Activated naive CD4-positive, alpha-beta T cell treated with anti-CD3 and anti-CD28 coated beads for 36 hours (primary cell): ENCODE measurements around the gene AQP11. TPM values are rescaled to one million over a fixed set of nuclear protein-coding genes. Genes with fewer than 3 reads are reported as not detected.
"Not testable (repeated sequence)": the region's sequence is repeated elsewhere in the genome, so short reads cannot be mapped to it uniquely, and the experiment has no call there.

Experiments
- CTCF ChIA-PET: fragments of 350-600 bp; sonication (Branson Sonifier 250); formaldehyde crosslinking; loops from one replicate; lab custom pipeline; 2021; ENCODE audit warnings: antibody characterized with exemption; lab: Charles Lee
- DNase-seq: peaks from one replicate; pipeline ENCODE4 v3.0.0-alpha.2; 2020
- H3K27ac Mint-ChIP-seq: one replicate; pipeline ENCODE4 v1.8.0; 2021; ENCODE audit warnings: mild to moderate bottlenecking, mixed read lengths
- H3K27me3 Mint-ChIP-seq: one replicate; pipeline ENCODE4 v1.8.0; 2021; ENCODE audit warnings: low read depth, mixed read lengths
- H3K36me3 Mint-ChIP-seq: one replicate; pipeline ENCODE4 v1.8.0; 2021; ENCODE audit warnings: low read depth, mixed read lengths
- H3K4me1 Mint-ChIP-seq: one replicate; pipeline ENCODE4 v1.8.0; 2021; ENCODE audit warnings: low read depth, mixed read lengths
- H3K4me3 Mint-ChIP-seq: one replicate; pipeline ENCODE4 v1.8.0; 2021; ENCODE audit warnings: mild to moderate bottlenecking, moderate library complexity, mixed read lengths
- H3K9me3 Mint-ChIP-seq: one replicate; pipeline ENCODE4 v1.8.0; 2021; ENCODE audit warnings: mixed read lengths
- intact Hi-C: fragments of 100-400 bp; cut with micrococcal nuclease; formaldehyde crosslinking; loops from one replicate; pipeline ENCODE4 v1.15.1; 2023
- total RNA-seq, 2 experiments: library from RNA; stranded (reverse); gene quantifications; one replicate each; pipeline ENCODE4 v1.2.3, GENCODE V29; 2021

AQP11 gene
- under 1 TPM; 0.24 to 0.49 TPM for total RNA-seq

- CTCF ChIA-PET: interaction anchor here (0.7 to 1.0 kb wide), 2 partner anchors 11 to 29 kb away, joined by 3 read pairs; no protein-coding TSS in a partner anchor
- Mint-ChIP-seq H3K36me3 (peaks cover 1% of the 10 kb centered on the region), H3K27me3 (no peaks in the 10 kb centered on the region), H3K4me1 (peaks cover 12% of the 10 kb centered on the region), H3K9me3 (no peaks in the 10 kb centered on the region), H3K4me3 (peak within 1 kb of the TSS; percentile 84), H3K27ac (no peak within 1 kb of the TSS)
- intact Hi-C loops: loop anchor here (1.0 kb wide), 2 partner anchors 48 to 457 kb away; partner anchors contain the start of gene CLNS1A
- peak; percentile 59 for DNase-seq
These were observed at the start of gene AQP11 for GRCh38 chr11:77589521-77590193. AQP11 (plus strand) TSS chr11:77589953; CDS start chr11:77589993, 40 bp downstream.

GRCh38 chr11:77542296-77542695 lies 47.5 kb upstream of the AQP11 start:
- DNase-seq: no peak
- Mint-ChIP-seq H3K36me3 (no peaks in the 10 kb centered on the region), H3K4me1 (no peaks in the 10 kb centered on the region), H3K9me3 (no peaks in the 10 kb centered on the region), H3K27ac (no peak overlapping the region), H3K27me3 (no peaks in the 10 kb centered on the region), H3K4me3 (no peak overlapping the region)
- CTCF ChIA-PET: no interaction called here
- intact Hi-C loops: no loop called here

GRCh38 chr11:77547047-77547836 lies 42.5 kb upstream of the AQP11 start:
- Mint-ChIP-seq H3K4me1 (peaks cover 2% of the 10 kb centered on the region), H3K27ac (no peak overlapping the region), H3K36me3 (no peaks in the 10 kb centered on the region), H3K9me3 (no peaks in the 10 kb centered on the region), H3K4me3 (no peak overlapping the region), H3K27me3 (no peaks in the 10 kb centered on the region)
- CTCF ChIA-PET: interaction anchor here (0.7 to 3.1 kb wide), 7 partner anchors 121 to 419 kb away, joined by 3 to 26 read pairs (median 4); partner anchors contain the start of gene MYO7A
- DNase-seq: no peak
- intact Hi-C loops: no loop called here

GRCh38 chr11:77547863-77548551 lies 41.7 kb upstream of the AQP11 start:
- CTCF ChIA-PET: interaction anchor here (0.6 to 3.1 kb wide), 23 partner anchors 15 to 420 kb away, joined by 3 to 26 read pairs (median 4); partner anchors contain the start of gene MYO7A
- no peaks in the 10 kb centered on the region for H3K27me3 Mint-ChIP-seq
- no peak overlapping the region for H3K27ac Mint-ChIP-seq
- intact Hi-C loops: loop anchor here (1.0 kb wide), 4 partner anchors 77 to 421 kb away; no protein-coding TSS in a partner anchor
- no peaks in the 10 kb centered on the region for H3K36me3 Mint-ChIP-seq
- no peak overlapping the region for H3K4me3 Mint-ChIP-seq
- H3K9me3 Mint-ChIP-seq: no peaks in the 10 kb centered on the region
- H3K4me1 Mint-ChIP-seq: peaks cover 2% of the 10 kb centered on the region
- peak; percentile 55 for DNase-seq

- H3K36me3 Mint-ChIP-seq: no peaks in the 10 kb centered on the region
- intact Hi-C loops: loop anchor here (1.0 kb wide), 4 partner anchors 77 to 421 kb away; no protein-coding TSS in a partner anchor
- H3K9me3 Mint-ChIP-seq: no peaks in the 10 kb centered on the region
- no peak overlapping the region for H3K27ac Mint-ChIP-seq
- peaks cover 2% of the 10 kb centered on the region for H3K4me1 Mint-ChIP-seq
- H3K27me3 Mint-ChIP-seq: no peaks in the 10 kb centered on the region
- CTCF ChIA-PET: interaction anchor here (0.6 to 3.1 kb wide), 25 partner anchors 14 to 601 kb away, joined by 3 to 26 read pairs (median 4); partner anchors contain the start of gene MYO7A
- no peak for DNase-seq
- H3K4me3 Mint-ChIP-seq: no peak overlapping the region
These were observed 41.0 kb upstream of the AQP11 start for GRCh38 chr11:77548552-77549445.

GRCh38 chr11:77551426-77551825 lies 38.3 kb upstream of the AQP11 start:
- H3K9me3 Mint-ChIP-seq, H3K36me3 Mint-ChIP-seq, intact Hi-C loops, CTCF ChIA-PET, H3K4me3 Mint-ChIP-seq, H3K27ac Mint-ChIP-seq, H3K4me1 Mint-ChIP-seq, DNase-seq, H3K27me3 Mint-ChIP-seq: not testable (repeated sequence)

GRCh38 chr11:77557553-77557952 lies 32.2 kb upstream of the AQP11 start:
- DNase-seq: peak; percentile 29
- Mint-ChIP-seq H3K4me3 (no peak overlapping the region), H3K27ac (no peak overlapping the region), H3K36me3 (no peaks in the 10 kb centered on the region), H3K4me1 (no peaks in the 10 kb centered on the region), H3K9me3 (peaks cover 4% of the 10 kb centered on the region), H3K27me3 (no peaks in the 10 kb centered on the region)
- CTCF ChIA-PET: no interaction called here
- intact Hi-C loops: no loop called here

GRCh38 chr11:77558380-77558779 lies 31.4 kb upstream of the AQP11 start:
- DNase-seq: no peak
- H3K4me3 Mint-ChIP-seq: no peak overlapping the region
- peaks cover 7% of the 10 kb centered on the region for H3K9me3 Mint-ChIP-seq
- H3K4me1 Mint-ChIP-seq: no peaks in the 10 kb centered on the region
- CTCF ChIA-PET: interaction anchor here (1.5 kb wide), 1 partner anchor 431 kb away, joined by 5 read pairs; the partner anchor contains the start of gene MYO7A
- no peaks in the 10 kb centered on the region for H3K36me3 Mint-ChIP-seq
- H3K27me3 Mint-ChIP-seq: no peaks in the 10 kb centered on the region
- intact Hi-C loops: no loop called here
- H3K27ac Mint-ChIP-seq: no peak overlapping the region

- H3K27ac Mint-ChIP-seq: no peak overlapping the region
- no peaks in the 10 kb centered on the region for H3K36me3 Mint-ChIP-seq
- peaks cover 7% of the 10 kb centered on the region for H3K9me3 Mint-ChIP-seq
- H3K4me3 Mint-ChIP-seq: no peak overlapping the region
- CTCF ChIA-PET: no interaction called here
- no peak for DNase-seq
- intact Hi-C loops: no loop called here
- no peaks in the 10 kb centered on the region for H3K4me1 Mint-ChIP-seq
- peaks cover under 1% of the 10 kb centered on the region for H3K27me3 Mint-ChIP-seq
These were observed 29.9 kb upstream of the AQP11 start for GRCh38 chr11:77559686-77560401.

GRCh38 chr11:77560605-77561004 lies 29.1 kb upstream of the AQP11 start:
- no peak overlapping the region for H3K27ac Mint-ChIP-seq
- H3K4me3 Mint-ChIP-seq: no peak overlapping the region
- CTCF ChIA-PET: no interaction called here
- peaks cover 7% of the 10 kb centered on the region for H3K9me3 Mint-ChIP-seq
- no peaks in the 10 kb centered on the region for H3K36me3 Mint-ChIP-seq
- no peak for DNase-seq
- intact Hi-C loops: no loop called here
- H3K4me1 Mint-ChIP-seq: no peaks in the 10 kb centered on the region
- peaks cover 5% of the 10 kb centered on the region for H3K27me3 Mint-ChIP-seq

- Mint-ChIP-seq H3K4me1 (no peaks in the 10 kb centered on the region), H3K27ac (no peak overlapping the region), H3K36me3 (no peaks in the 10 kb centered on the region), H3K4me3 (no peak overlapping the region), H3K9me3 (peaks cover 7% of the 10 kb centered on the region), H3K27me3 (peaks cover 5% of the 10 kb centered on the region)
- DNase-seq: no peak
- CTCF ChIA-PET: no interaction called here
- intact Hi-C loops: no loop called here
These were observed 28.5 kb upstream of the AQP11 start for GRCh38 chr11:77561257-77561656.
